H9 (cell line): ENCODE data around the gene NCKAP5. TPM values are rescaled to one million over a fixed set of nuclear protein-coding genes. Genes with fewer than 3 reads are reported as not detected.

Source experiments
- DNase-seq: peaks from one replicate; pipeline ENCODE4 v3.0.0-alpha.2; 2017
- H2AFZ ChIP-seq: one replicate; pipeline ENCODE4 v1.6.1; 2013; ENCODE audit warnings: mild to moderate bottlenecking, low read length, control low read depth, moderate library complexity
- H2AK5ac ChIP-seq: 2 replicates; pipeline ENCODE4 v1.6.1; 2013; ENCODE audit warnings: low read length, control low read depth, mixed read lengths; ENCODE audit not compliant: insufficient read length
- H2BK120ac ChIP-seq: one replicate; pipeline ENCODE4 v1.6.1; 2013; ENCODE audit warnings: low read depth, mild to moderate bottlenecking, low read length, control low read depth, inconsistent platforms; ENCODE audit not compliant: poor library complexity, severe bottlenecking
- H2BK12ac ChIP-seq: 2 replicates; pipeline ENCODE4 v1.6.1; 2013; ENCODE audit warnings: low read length, control low read depth, mixed read lengths, low read depth; ENCODE audit not compliant: insufficient read length
- H2BK15ac ChIP-seq: 2 replicates; pipeline ENCODE4 v1.6.1; 2013; ENCODE audit warnings: low read depth, low read length, control low read depth
- H2BK20ac ChIP-seq: one replicate; pipeline ENCODE4 v1.6.1; 2013; ENCODE audit warnings: low read depth, mild to moderate bottlenecking, low read length, control low read depth, inconsistent platforms; ENCODE audit not compliant: poor library complexity, severe bottlenecking
- H2BK5ac ChIP-seq: 2 replicates; pipeline ENCODE4 v1.6.1; 2013; ENCODE audit warnings: low read length, control low read depth, mixed read lengths; ENCODE audit not compliant: insufficient read length
- H3K14ac ChIP-seq: 2 replicates; pipeline ENCODE4 v1.6.1; 2013; ENCODE audit warnings: low read length, control low read depth; ENCODE audit not compliant: insufficient read depth
- H3K18ac ChIP-seq: 2 replicates; pipeline ENCODE4 v1.6.1; 2013; ENCODE audit warnings: low read depth, mild to moderate bottlenecking, mixed read lengths, low read length, control low read depth; ENCODE audit not compliant: insufficient read length
- H3K23ac ChIP-seq: 2 replicates; pipeline ENCODE4 v1.6.1; 2013; ENCODE audit warnings: low read length, control low read depth, mixed read lengths, low read depth; ENCODE audit not compliant: insufficient read length
- H3K23me2 ChIP-seq: 2 replicates; pipeline ENCODE4 v1.6.1; 2013; ENCODE audit warnings: low read depth, mild to moderate bottlenecking, mixed read lengths, low read length, control low read depth; ENCODE audit not compliant: insufficient read length, poor library complexity, severe bottlenecking
- H3K27ac ChIP-seq: 2 replicates; pipeline ENCODE4 v1.5.1; 2013; ENCODE audit warnings: low read length, control low read depth, mixed read lengths, low read depth; ENCODE audit not compliant: insufficient read length
- H3K27me3 ChIP-seq: 2 replicates; pipeline ENCODE4 v1.6.1; 2013; ENCODE audit warnings: low read length, control low read depth, inconsistent platforms; ENCODE audit not compliant: insufficient read depth
- H3K4ac ChIP-seq: 2 replicates; pipeline ENCODE4 v1.6.1; 2013; ENCODE audit warnings: low read depth, mild to moderate bottlenecking, control low read depth, inconsistent platforms, low read length, moderate library complexity
- H3K4me1 ChIP-seq: 2 replicates; pipeline ENCODE4 v1.6.1; 2013; ENCODE audit warnings: low read length, control low read depth, inconsistent platforms; ENCODE audit not compliant: insufficient read depth
- H3K4me2 ChIP-seq: 2 replicates; pipeline ENCODE4 v1.6.1; 2013; ENCODE audit warnings: low read length, control low read depth, mixed read lengths; ENCODE audit not compliant: insufficient read length, insufficient read depth
- H3K56ac ChIP-seq: 2 replicates; pipeline ENCODE4 v1.6.1; 2013; ENCODE audit warnings: low read depth, mild to moderate bottlenecking, mixed read lengths, low read length, control low read depth; ENCODE audit not compliant: insufficient read length
- H3K79me1 ChIP-seq: 2 replicates; pipeline ENCODE4 v1.6.1; 2013; ENCODE audit warnings: low read depth, mild to moderate bottlenecking, moderate library complexity, low read length, control low read depth, inconsistent platforms; ENCODE audit not compliant: insufficient read depth, poor library complexity, severe bottlenecking
- H3K79me2 ChIP-seq: 2 replicates; pipeline ENCODE4 v1.6.1; 2013; ENCODE audit warnings: low read length, control low read depth, inconsistent platforms; ENCODE audit not compliant: insufficient read depth
- H3K9ac ChIP-seq: 2 replicates; pipeline ENCODE4 v1.6.1; 2013; ENCODE audit warnings: low read length, control low read depth, mixed read lengths; ENCODE audit not compliant: insufficient read length; ENCODE audit errors: extremely low read depth
- H3K9me3 ChIP-seq: one replicate; pipeline ENCODE4 v1.6.1; 2013; ENCODE audit warnings: low read depth, low read length, inconsistent platforms; ENCODE audit not compliant: control insufficient read depth
- H3T11ph ChIP-seq: one replicate; pipeline ENCODE4 v1.6.1; 2013; ENCODE audit warnings: mild to moderate bottlenecking, low read length, control low read depth, inconsistent platforms
- H4K20me1 ChIP-seq: one replicate; pipeline ENCODE4 v1.6.1; 2013; ENCODE audit not compliant: control insufficient read depth, insufficient read length, insufficient read depth
- H4K5ac ChIP-seq: 2 replicates; pipeline ENCODE4 v1.6.1; 2013; ENCODE audit warnings: low read depth, mild to moderate bottlenecking, mixed read lengths, low read length, control low read depth; ENCODE audit not compliant: insufficient read length
- H4K8ac ChIP-seq: replicated peaks from 2 replicates; pipeline ENCODE4 v1.6.1; 2013; ENCODE audit warnings: low read length, control low read depth, mixed read lengths, low read depth; ENCODE audit not compliant: insufficient read length
- H4K91ac ChIP-seq: 2 replicates; pipeline ENCODE4 v1.6.1; 2013; ENCODE audit warnings: low read depth, mild to moderate bottlenecking, moderate library complexity, mixed read lengths, low read length, control low read depth; ENCODE audit not compliant: insufficient read length
- H3K27ac Mint-ChIP-seq, 3 experiments: 2 replicates in 2 of 3; 3 replicates in 1 of 3; pipeline ENCODE4 v1.8.0; 2020 to 2021; ENCODE audit warnings: mixed read lengths in 3 of 3, mild to moderate bottlenecking in 1 of 3, moderate library complexity in 1 of 3
- H3K27me3 Mint-ChIP-seq: 2 replicates; pipeline ENCODE4 v1.8.0; 2021; ENCODE audit warnings: low read depth, mild to moderate bottlenecking, moderate library complexity, mixed read lengths
- H3K36me3 Mint-ChIP-seq, 3 experiments: 2 replicates in 2 of 3; 3 replicates in 1 of 3; pipeline ENCODE4 v1.8.0; 2020 to 2021; ENCODE audit warnings: low read depth in 3 of 3, mixed read lengths in 3 of 3; ENCODE audit not compliant: insufficient read depth in 1 of 3
- H3K4me1 Mint-ChIP-seq, 2 experiments: 2 replicates each; pipeline ENCODE4 v1.8.0; 2020; ENCODE audit warnings: mixed read lengths in 2 of 2
- H3K4me3 Mint-ChIP-seq, 2 experiments: 2 replicates in 1 of 2; 3 replicates in 1 of 2; pipeline ENCODE4 v1.8.0; 2020 to 2021; ENCODE audit warnings: mild to moderate bottlenecking in 2 of 2, mixed read lengths in 2 of 2, moderate library complexity in 1 of 2
- H3K9me3 Mint-ChIP-seq, 2 experiments: 2 replicates in 1 of 2; 3 replicates in 1 of 2; pipeline ENCODE4 v1.8.0; 2020; ENCODE audit warnings: mild to moderate bottlenecking in 2 of 2, mixed read lengths in 2 of 2, moderate library complexity in 1 of 2
- CTCF ChIP-seq: fragments of 200-600 bp; sonication (generic); conservative IDR thresholded peaks from 3 replicates; pipeline ENCODE4 v1.8.0; 2021; ENCODE audit warnings: antibody characterized with exemption, mild to moderate bottlenecking
- WGBS: extraction: QIAGEN DNeasy Blood & Tissue Kit; methylation state at CpG from one replicate; pipeline ENCODE4 v1.1.7; 2013; ENCODE audit warnings: missing lambda C conversion rate, low lambda C conversion rate, mixed read lengths; ENCODE audit not compliant: insufficient read length; ENCODE audit errors: extremely low coverage; 5-methylcytosine and 5-hydroxymethylcytosine counted together
- total RNA-seq: library from RNA; stranded (reverse); gene quantifications from 2 replicates; pipeline ENCODE4 v1.2.1, GENCODE V29; 2021

NCKAP5 gene
- total RNA-seq, 1 experiment from 2014 or later: 0.26 TPM

GRCh38 chr2:133553838-133554408, 14.3 kb downstream of the NCKAP5 start:
- no peak overlapping the region for H3K9ac ChIP-seq

More at GRCh38 chr2:133553838-133554408, 14.3 kb downstream of the NCKAP5 start:
- no peak overlapping the region for H2AFZ ChIP-seq
- H2BK20ac ChIP-seq: no peak overlapping the region
- H3K23ac ChIP-seq: no peak overlapping the region
- H3K14ac ChIP-seq: no peak overlapping the region
- H3K9me3 ChIP-seq: no peaks in the 10 kb centered on the region
- H4K8ac ChIP-seq: no peak overlapping the region
- no peaks in the 10 kb centered on the region; a peak in 2 of 5 replicates for H3K9me3 Mint-ChIP-seq
- TF ChIP-seq CTCF: no peak
- H3K4me3 Mint-ChIP-seq: no peak overlapping the region
- peaks cover 3% of the 10 kb centered on the region for H3K27me3 Mint-ChIP-seq
- H3K23me2 ChIP-seq: no peaks in the 10 kb centered on the region
- no peak overlapping the region for H3K4ac ChIP-seq
- DNase-seq: no peak
- no peaks in the 10 kb centered on the region; a peak in 1 of 7 replicates for H3K36me3 Mint-ChIP-seq
- H2BK120ac ChIP-seq: no peak overlapping the region
- H3K18ac ChIP-seq: no peak overlapping the region
- H4K5ac ChIP-seq: no peak overlapping the region
- no peaks in the 10 kb centered on the region; a peak in 1 of 4 replicates for H3K4me1 Mint-ChIP-seq
- no peak overlapping the region for H2BK12ac ChIP-seq
- no peaks in the 10 kb centered on the region for H4K20me1 ChIP-seq
- H3T11ph ChIP-seq: no peak overlapping the region
- no peaks in the 10 kb centered on the region for H3K79me1 ChIP-seq
- H3K79me2 ChIP-seq: no peaks in the 10 kb centered on the region
- no peaks in the 10 kb centered on the region for H3K27me3 ChIP-seq
- H2BK5ac ChIP-seq: no peak overlapping the region
- no CpG with 5 or more reads among the region's 2 CpGs for WGBS
- no peak overlapping the region for H3K27ac Mint-ChIP-seq
- H3K4me1 ChIP-seq: no peaks in the 10 kb centered on the region; the same call in 1 of the 2 replicates
- H4K91ac ChIP-seq: no peak overlapping the region
- H2BK15ac ChIP-seq: no peak overlapping the region
- no peak overlapping the region for H3K4me2 ChIP-seq
- H3K27ac ChIP-seq: no peak overlapping the region
- H3K56ac ChIP-seq: no peak overlapping the region
- no peak overlapping the region for H2AK5ac ChIP-seq
